ENCODE results near the gene NF2. TPM values are rescaled to one million over a fixed set of nuclear protein-coding genes. Genes with fewer than 3 reads are reported as not detected.

The NF2 gene
- polyA plus RNA-seq, 3 donors, result 7.7 to 15.5 (median 8.4) TPM

DNA sequence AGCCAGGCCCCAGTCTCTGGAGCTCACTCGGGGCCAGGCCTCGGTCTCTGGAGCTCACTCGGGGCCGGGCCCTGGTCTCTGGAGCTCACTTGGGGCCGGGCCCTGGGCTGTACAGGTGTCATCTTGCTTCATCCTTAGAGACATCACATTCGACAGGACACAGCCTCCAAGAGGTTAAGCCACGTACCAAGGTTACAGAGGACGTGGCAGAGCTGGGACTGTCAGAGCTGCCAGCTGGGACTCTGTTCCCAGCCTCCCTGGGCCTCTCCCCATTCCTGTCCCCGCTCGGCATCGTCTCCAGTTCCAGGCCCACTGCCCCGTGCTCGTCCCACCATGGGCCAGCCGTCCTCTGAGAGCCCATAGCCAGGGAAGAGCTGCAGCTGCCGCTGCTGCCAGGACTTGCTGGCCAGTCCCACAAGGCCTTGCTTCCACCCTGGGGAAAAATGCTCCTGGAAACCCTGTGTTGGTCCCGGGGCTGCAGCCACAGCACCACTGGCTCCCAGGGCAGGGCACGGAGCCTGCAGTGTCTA is 136.0 kb downstream of the NF2 start:
- Mint-ChIP-seq H3K4me3 (no peak overlapping the region), H3K27me3 (ENCODE audit: low read depth in 3 of 3) (peaks cover under 1 to 4% (median 1%) of the 10 kb centered on the region in 3 donors), H3K4me1 (no peaks in the 10 kb centered on the region), H3K9me3 (peaks cover 0 to 2% (median 0%) of the 10 kb centered on the region in 7 donors), H3K27ac (no peak overlapping the region), H3K36me3 (peaks cover 59 to 83% of the 10 kb centered on the region in 2 donors)
- Histone ChIP-seq H3K27me3 (ENCODE audit: control insufficient read depth in 2 of 2, insufficient read depth in 2 of 2, low read length in 2 of 2) (no peaks in the 10 kb centered on the region), H3K27ac (ENCODE audit: low read depth in 1 of 2, low read length in 2 of 2) (no peak overlapping the region), H3K79me2 (ENCODE audit: insufficient read depth, low read length) (no peaks in the 10 kb centered on the region), H3K4me2 (replicated peaks; ENCODE audit: extremely low read depth, low read length, poor library complexity, severe bottlenecking) (no peak overlapping the region), H2AFZ (ENCODE audit: insufficient read depth, low read depth, low read length, poor library complexity, severe bottlenecking) (no peak overlapping the region), H3K9me3 (replicated peaks in 1 of 2; ENCODE audit: control insufficient read depth in 1 of 2, insufficient read depth in 1 of 2, low read length in 2 of 2) (no peaks in the 10 kb centered on the region), H4K20me1 (ENCODE audit: insufficient read depth, low read length) (no peaks in the 10 kb centered on the region), H3K9ac (ENCODE audit: insufficient read depth, low read length, poor library complexity, severe bottlenecking) (no peak overlapping the region), H3K36me3 (replicated peaks in 1 of 2; ENCODE audit: control insufficient read depth in 1 of 2, insufficient read depth in 2 of 2, low read length in 2 of 2) (peaks cover 35 to 60% of the 10 kb centered on the region in 2 donors), H3K4me1 (ENCODE audit: control insufficient read depth in 1 of 2, insufficient read depth in 2 of 2, low read length in 2 of 2) (no peaks in the 10 kb centered on the region), H3K4me3 (replicated peaks in 1 of 3; ENCODE audit: low read depth in 2 of 3, low read length in 3 of 3) (no peak overlapping the region)
- TF ChIP-seq, protein P1, sequence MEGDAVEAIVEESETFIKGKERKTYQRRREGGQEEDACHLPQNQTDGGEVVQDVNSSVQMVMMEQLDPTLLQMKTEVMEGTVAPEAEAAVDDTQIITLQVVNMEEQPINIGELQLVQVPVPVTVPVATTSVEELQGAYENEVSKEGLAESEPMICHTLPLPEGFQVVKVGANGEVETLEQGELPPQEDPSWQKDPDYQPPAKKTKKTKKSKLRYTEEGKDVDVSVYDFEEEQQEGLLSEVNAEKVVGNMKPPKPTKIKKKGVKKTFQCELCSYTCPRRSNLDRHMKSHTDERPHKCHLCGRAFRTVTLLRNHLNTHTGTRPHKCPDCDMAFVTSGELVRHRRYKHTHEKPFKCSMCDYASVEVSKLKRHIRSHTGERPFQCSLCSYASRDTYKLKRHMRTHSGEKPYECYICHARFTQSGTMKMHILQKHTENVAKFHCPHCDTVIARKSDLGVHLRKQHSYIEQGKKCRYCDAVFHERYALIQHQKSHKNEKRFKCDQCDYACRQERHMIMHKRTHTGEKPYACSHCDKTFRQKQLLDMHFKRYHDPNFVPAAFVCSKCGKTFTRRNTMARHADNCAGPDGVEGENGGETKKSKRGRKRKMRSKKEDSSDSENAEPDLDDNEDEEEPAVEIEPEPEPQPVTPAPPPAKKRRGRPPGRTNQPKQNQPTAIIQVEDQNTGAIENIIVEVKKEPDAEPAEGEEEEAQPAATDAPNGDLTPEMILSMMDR (IDR thresholded peaks at IDR 0.05), result no peak
- no peak for DNase-seq
- intact Hi-C loops (cut with micrococcal nuclease), result no loop called here
- 94% methylated on average over 17 of the region's 17 CpGs for WGBS (ENCODE audit: insufficient coverage)

DNA sequence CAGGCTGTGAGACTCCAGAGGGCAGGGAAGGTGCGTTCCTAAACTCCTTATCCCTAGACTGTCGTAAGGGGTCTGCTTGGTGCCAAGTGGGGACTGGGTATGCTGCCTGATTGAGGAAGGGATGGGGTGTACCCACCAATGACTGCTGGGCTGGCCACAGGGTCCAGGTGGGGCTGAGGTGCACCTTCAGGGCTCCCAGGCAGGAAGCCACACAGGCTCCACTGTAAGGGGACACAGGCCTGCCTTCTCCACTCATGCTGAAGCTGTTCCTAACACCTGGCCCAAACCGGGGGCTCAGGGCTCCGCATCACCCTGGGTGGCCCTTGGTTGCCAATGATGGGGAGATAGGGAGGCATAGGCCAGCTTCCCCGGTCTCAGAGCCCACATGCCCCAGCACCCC is 136.8 kb downstream of the NF2 start:
- 100% methylated on average over 2 of the region's 5 CpGs for WGBS (ENCODE audit: insufficient coverage)
- intact Hi-C loops (cut with micrococcal nuclease), result no loop called here
- H3K27me3 Mint-ChIP-seq (ENCODE audit: low read depth in 3 of 3), result peaks cover 0 to 1% (median 0%) of the 10 kb centered on the region in 3 donors

More for the DNA sequence above, 136.8 kb downstream of the NF2 start:
- Histone ChIP-seq H3K36me3 (replicated peaks in 1 of 2; ENCODE audit: control insufficient read depth in 1 of 2, insufficient read depth in 2 of 2, low read length in 2 of 2) (peaks cover 43 to 67% of the 10 kb centered on the region in 2 donors), H3K9me3 (replicated peaks in 1 of 2; ENCODE audit: control insufficient read depth in 1 of 2, insufficient read depth in 1 of 2, low read length in 2 of 2) (no peaks in the 10 kb centered on the region), H3K4me2 (replicated peaks; ENCODE audit: extremely low read depth, low read length, poor library complexity, severe bottlenecking) (no peak overlapping the region), H3K4me1 (ENCODE audit: control insufficient read depth in 1 of 2, insufficient read depth in 2 of 2, low read length in 2 of 2) (no peaks in the 10 kb centered on the region), H3K79me2 (ENCODE audit: insufficient read depth, low read length) (no peaks in the 10 kb centered on the region), H4K20me1 (ENCODE audit: insufficient read depth, low read length) (no peaks in the 10 kb centered on the region), H3K9ac (ENCODE audit: insufficient read depth, low read length, poor library complexity, severe bottlenecking) (no peak overlapping the region), H2AFZ (ENCODE audit: insufficient read depth, low read depth, low read length, poor library complexity, severe bottlenecking) (no peak overlapping the region), H3K27me3 (ENCODE audit: control insufficient read depth in 2 of 2, insufficient read depth in 2 of 2, low read length in 2 of 2) (no peaks in the 10 kb centered on the region), H3K4me3 (replicated peaks in 1 of 3; ENCODE audit: low read depth in 2 of 3, low read length in 3 of 3) (no peak overlapping the region), H3K27ac (ENCODE audit: low read depth in 1 of 2, low read length in 2 of 2) (no peak overlapping the region)
- Mint-ChIP-seq H3K27ac (no peak overlapping the region), H3K4me1 (no peaks in the 10 kb centered on the region), H3K36me3 (peaks cover 58 to 84% of the 10 kb centered on the region in 2 donors), H3K4me3 (no peak overlapping the region), H3K9me3 (peaks cover 0 to 2% (median 0%) of the 10 kb centered on the region in 7 donors)
- TF ChIP-seq, protein P1 (IDR thresholded peaks at IDR 0.05), result no peak
- DNase-seq, result no peak
